IMR-90 (cell line): ENCODE measurements around the gene FMN1. TPM values are rescaled to one million over a fixed set of nuclear protein-coding genes. Genes with fewer than 3 reads are reported as not detected.

Source experiments
- ATAC-seq: fragments of 200-7000 bp; cut with Tn5 transposase; 2 replicates; pipeline ENCODE4 v1.9.1; 2020; ENCODE audit warnings: low read depth, mild to moderate bottlenecking, moderate library complexity
- BruUV-seq: library from RNA; stranded (reverse); fragments of 400-500 nt; replicated peaks from 2 replicates; lab custom pipeline; 2021; lab: Mats Ljungman, UMichigan
- CTCF ChIA-PET: fragments of 300-600 bp; formaldehyde crosslinking; extraction: SDS; loops from one replicate; lab custom pipeline; 2021; ENCODE audit warnings: antibody characterized with exemption; lab: Yijun Ruan, JAX
- POLR2A ChIA-PET: fragments of 300-600 bp; sonication (Branson Sonifier 250); formaldehyde crosslinking; loops from one replicate; lab custom pipeline; 2022; ENCODE audit warnings: antibody characterized with exemption; ENCODE audit not compliant: unreplicated experiment; lab: Charles Lee
- DNase-seq: peaks from one replicate; pipeline ENCODE4 v3.0.0; 2013
- H2AFZ ChIP-seq: replicated peaks from 2 replicates; pipeline ENCODE3; 2013; ENCODE audit warnings: low read length, mild to moderate bottlenecking; ENCODE audit not compliant: poor library complexity
- H2AK5ac ChIP-seq: 2 replicates; pipeline ENCODE4 v1.6.1; 2013; ENCODE audit warnings: low read depth, low read length, inconsistent platforms
- H2AK9ac ChIP-seq: replicated peaks from 2 replicates; pipeline ENCODE3; 2013; ENCODE audit warnings: mild to moderate bottlenecking, low read depth, low read length, moderate library complexity; ENCODE audit not compliant: poor library complexity
- H2BK120ac ChIP-seq: 2 replicates; pipeline ENCODE4 v1.6.1; 2013; ENCODE audit warnings: low read depth, low read length, inconsistent platforms
- H2BK15ac ChIP-seq: 3 replicates; pipeline ENCODE4 v1.6.1; 2013; ENCODE audit warnings: low read depth, low read length, inconsistent platforms
- H2BK20ac ChIP-seq: 2 replicates; pipeline ENCODE4 v1.6.1; 2013; ENCODE audit warnings: low read depth, mild to moderate bottlenecking, inconsistent platforms, low read length, moderate library complexity
- H2BK5ac ChIP-seq: 2 replicates; pipeline ENCODE4 v1.6.1; 2013; ENCODE audit warnings: mild to moderate bottlenecking, low read depth, low read length, inconsistent platforms; ENCODE audit not compliant: poor library complexity, severe bottlenecking
- H3K14ac ChIP-seq: replicated peaks from 2 replicates; pipeline ENCODE4 v1.6.1; 2013; ENCODE audit warnings: low read depth, low read length, inconsistent platforms
- H3K18ac ChIP-seq: 2 replicates; pipeline ENCODE4 v1.6.1; 2013; ENCODE audit warnings: low read depth, low read length, control low read depth
- H3K23ac ChIP-seq: 2 replicates; pipeline ENCODE4 v1.6.1; 2013; ENCODE audit warnings: low read depth, low read length, inconsistent platforms
- H3K27ac ChIP-seq: 2 replicates; pipeline ENCODE4 v1.5.1; 2013; ENCODE audit warnings: mild to moderate bottlenecking, control low read depth, low read length; ENCODE audit not compliant: insufficient read depth
- H3K27me3 ChIP-seq: 2 replicates; pipeline ENCODE4 v1.6.1; 2013; ENCODE audit warnings: low read length; ENCODE audit not compliant: control insufficient read depth, insufficient read depth
- H3K36me3 ChIP-seq: 2 replicates; pipeline ENCODE4 v1.6.1; 2013; ENCODE audit warnings: low read length, mixed read lengths; ENCODE audit not compliant: control insufficient read depth, insufficient read depth
- H3K4ac ChIP-seq: 2 replicates; pipeline ENCODE4 v1.6.1; 2013; ENCODE audit warnings: low read depth, low read length, inconsistent platforms
- H3K4me1 ChIP-seq: 2 replicates; pipeline ENCODE4 v1.6.1; 2013; ENCODE audit warnings: low read length, mixed read lengths; ENCODE audit not compliant: control insufficient read depth, insufficient read depth
- H3K4me2 ChIP-seq: 2 replicates; pipeline ENCODE4 v1.6.1; 2013; ENCODE audit warnings: low read depth, mild to moderate bottlenecking, control low read depth, low read length, moderate library complexity
- H3K4me3 ChIP-seq: 2 replicates; pipeline ENCODE4 v1.5.1; 2013; ENCODE audit warnings: low read depth, mild to moderate bottlenecking, control low read depth, low read length, moderate library complexity; ENCODE audit not compliant: insufficient read depth
- H3K56ac ChIP-seq: 2 replicates; pipeline ENCODE4 v1.6.1; 2013; ENCODE audit warnings: low read length, inconsistent platforms; ENCODE audit not compliant: insufficient read depth; ENCODE audit errors: extremely low read depth
- H3K79me1 ChIP-seq, 2 experiments: 2 replicates each; pipeline ENCODE4 v1.6.1; 2013; ENCODE audit warnings: low read length in 2 of 2, inconsistent platforms in 1 of 2, low read depth in 1 of 2
- H3K9ac ChIP-seq: 2 replicates; pipeline ENCODE4 v1.6.1; 2013; ENCODE audit warnings: low read depth, low read length, control low read depth
- H3K9me1 ChIP-seq: 2 replicates; pipeline ENCODE4 v1.6.1; 2013; ENCODE audit warnings: low read length, inconsistent platforms; ENCODE audit not compliant: insufficient read depth
- H3K9me3 ChIP-seq: 2 replicates; pipeline ENCODE4 v1.6.1; 2013; ENCODE audit warnings: low read length; ENCODE audit not compliant: control insufficient read depth, insufficient read depth
- H4K20me1 ChIP-seq: 2 replicates; pipeline ENCODE4 v1.6.1; 2013; ENCODE audit warnings: low read length, inconsistent platforms; ENCODE audit not compliant: insufficient read depth
- H4K5ac ChIP-seq: 2 replicates; pipeline ENCODE4 v1.6.1; 2013; ENCODE audit warnings: mild to moderate bottlenecking, low read depth, low read length, control low read depth
- H4K8ac ChIP-seq, 2 experiments: 2 replicates each; pipeline ENCODE4 v1.6.1; 2013; ENCODE audit warnings: low read depth in 2 of 2, low read length in 2 of 2, control low read depth in 1 of 2, inconsistent platforms in 1 of 2
- H4K91ac ChIP-seq: 2 replicates; pipeline ENCODE4 v1.6.1; 2013; ENCODE audit warnings: low read depth, low read length, inconsistent platforms; ENCODE audit not compliant: insufficient read depth
- BHLHE40 ChIP-seq: fragments of 150-350 bp; IDR thresholded peaks from 2 replicates; pipeline ENCODE4 v1.6.1; 2016; ENCODE audit warnings: mild to moderate bottlenecking, low read depth, low read length
- CHD1 ChIP-seq: IDR thresholded peaks from 2 replicates; pipeline ENCODE4 v1.6.1; 2012; ENCODE audit warnings: low read depth, low read length, improper control_type of control experiment
- CTCF ChIP-seq: conservative IDR thresholded peaks from 2 replicates; pipeline ENCODE4 v1.5.1; 2012; ENCODE audit warnings: mild to moderate bottlenecking, low read depth, low read length, improper control_type of control experiment
- FOS ChIP-seq: fragments of 150-350 bp; IDR thresholded peaks from 2 replicates; pipeline ENCODE4 v1.6.1; 2016; ENCODE audit warnings: low read depth, low read length
- MAFK ChIP-seq: IDR thresholded peaks from 2 replicates; pipeline ENCODE4 v1.6.1; 2012; ENCODE audit warnings: low read depth, low read length, improper control_type of control experiment
- MXI1 ChIP-seq: IDR thresholded peaks from 2 replicates; pipeline ENCODE4 v1.6.1; 2012; ENCODE audit warnings: low read depth, mild to moderate bottlenecking, low read length, moderate library complexity, borderline replicate concordance
- POLR2A ChIP-seq: IDR thresholded peaks from 2 replicates; pipeline ENCODE4 v1.6.1; 2012; ENCODE audit warnings: mild to moderate bottlenecking, low read depth, low read length
- RAD21 ChIP-seq: IDR thresholded peaks from 2 replicates; pipeline ENCODE4 v1.6.1; 2012; ENCODE audit warnings: low read length, improper control_type of control experiment
- SMC3 ChIP-seq: fragments of 150-350 bp; IDR thresholded peaks from 2 replicates; pipeline ENCODE4 v1.6.1; 2016; ENCODE audit warnings: low read depth, mild to moderate bottlenecking, antibody characterized with exemption, low read length, moderate library complexity
- USF2 ChIP-seq: fragments of 150-350 bp; IDR thresholded peaks from 2 replicates; pipeline ENCODE4 v1.6.1; 2017; ENCODE audit warnings: mild to moderate bottlenecking, antibody characterized with exemption, low read length, low read depth
- WGBS, 2 experiments: methylation state at CpG; one replicate each; pipeline versions ENCODE4 v1.1.5 to v1.1.7; 2013; ENCODE audit warnings: missing lambda C conversion rate in 2 of 2; ENCODE audit not compliant: insufficient read length in 1 of 2; ENCODE audit errors: extremely low coverage in 2 of 2; 5-methylcytosine and 5-hydroxymethylcytosine counted together
- dilution Hi-C: fragments of 300-500 bp; cut with HindIII; formaldehyde crosslinking; loops from one replicate; pipeline ENCODE4 v1.14.3; 2018; ENCODE audit warnings: low sequenced_read_pairs; ENCODE audit not compliant: unreplicated experiment
- in situ Hi-C: fragments of 300-500 bp; cut with MboI; formaldehyde crosslinking; loops from 3 replicates; pipeline ENCODE4 v1.14.3; 2019; ENCODE audit warnings: low sequenced_read_pairs, inconsistent platforms, mixed read lengths
- intact Hi-C: fragments of 100-400 bp; cut with micrococcal nuclease; formaldehyde crosslinking; loops from 2 replicates; pipeline ENCODE4 v1.10.0; 2022
- polyA plus RNA-seq, 3 experiments: library from polyadenylated mRNA; depleted of rRNA; stranded (reverse); fragments of >200 nt; gene quantifications; 2 replicates each; pipeline ENCODE4 v1.2.3, GENCODE V29; 2012; ENCODE audit warnings: low replicate concordance in 1 of 3
- total RNA-seq: library from RNA; depleted of rRNA; stranded (reverse); fragments of >200 nt; gene quantifications from 2 replicates; pipeline ENCODE4 v1.2.3, GENCODE V29; 2012

Gene FMN1
- total and polyA plus RNA-seq, 2 of the 4 experiments (the other 2 are of a cell fraction): 7.3 to 17.6 TPM

- ATAC-seq: no peak
- Histone ChIP-seq H3K27ac (no peak overlapping the region), H4K91ac (no peak overlapping the region), H4K8ac (no peak overlapping the region), H3K79me1 (no peaks in the 10 kb centered on the region), H4K5ac (no peak overlapping the region), H2BK15ac (no peak overlapping the region), H3K4ac (no peak overlapping the region), H2AK9ac (no peak overlapping the region), H2BK5ac (no peak overlapping the region), H2AK5ac (no peak overlapping the region), H3K4me2 (no peak overlapping the region), H3K56ac (no peak overlapping the region), H2AFZ (no peak overlapping the region), H3K36me3 (no peaks in the 10 kb centered on the region), H2BK20ac (no peak overlapping the region), H3K9me1 (no peaks in the 10 kb centered on the region), H3K4me3 (no peak overlapping the region), H3K9ac (no peak overlapping the region), H2BK120ac (no peak overlapping the region), H3K23ac (no peak overlapping the region), H4K20me1 (no peaks in the 10 kb centered on the region), H3K4me1 (no peaks in the 10 kb centered on the region), H3K9me3 (no peaks in the 10 kb centered on the region), H3K18ac (no peak overlapping the region), H3K14ac (no peak overlapping the region), H3K27me3 (no peaks in the 10 kb centered on the region; the same call in 1 of the 2 replicates)
- intact Hi-C loops: no loop called here
- POLR2A ChIA-PET: no interaction called here
- no CpG with 5 or more reads among the region's 2 CpGs for WGBS, 2 experiments
- DNase-seq: no peak
- CTCF ChIA-PET: no interaction called here
- BruUV-seq: no TSS peak
- dilution Hi-C loops: no loop called here
- TF ChIP-seq MXI1: no peak
- no peak for TF ChIP-seq SMC3
- no peak for TF ChIP-seq USF2
- no peak for TF ChIP-seq BHLHE40
- TF ChIP-seq FOS: no peak
- no peak for TF ChIP-seq CHD1
- no peak for TF ChIP-seq POLR2A
- no peak for TF ChIP-seq RAD21
- TF ChIP-seq MAFK: no peak
- no peak for TF ChIP-seq CTCF
- in situ Hi-C loops: no loop called here
These were observed 15.3 kb upstream of the FMN1 start for GRCh38 chr15:33209575-33210481.
